GM18867 (cell line): Measurements from ENCODE around the gene SNAPC2.
"Not testable (repeated sequence)": the region's sequence is repeated elsewhere in the genome, so short reads cannot be mapped to it uniquely, and the experiment has no call there.

Experiments used
- ATAC-seq: cut with Tn5 transposase; IDR thresholded peaks from one replicate; pipeline ENCODE4 v1.9.1; 2021; ENCODE audit warnings: mild to moderate bottlenecking, moderate library complexity; ENCODE audit not compliant: unreplicated experiment

The SNAPC2 gene

DNA sequence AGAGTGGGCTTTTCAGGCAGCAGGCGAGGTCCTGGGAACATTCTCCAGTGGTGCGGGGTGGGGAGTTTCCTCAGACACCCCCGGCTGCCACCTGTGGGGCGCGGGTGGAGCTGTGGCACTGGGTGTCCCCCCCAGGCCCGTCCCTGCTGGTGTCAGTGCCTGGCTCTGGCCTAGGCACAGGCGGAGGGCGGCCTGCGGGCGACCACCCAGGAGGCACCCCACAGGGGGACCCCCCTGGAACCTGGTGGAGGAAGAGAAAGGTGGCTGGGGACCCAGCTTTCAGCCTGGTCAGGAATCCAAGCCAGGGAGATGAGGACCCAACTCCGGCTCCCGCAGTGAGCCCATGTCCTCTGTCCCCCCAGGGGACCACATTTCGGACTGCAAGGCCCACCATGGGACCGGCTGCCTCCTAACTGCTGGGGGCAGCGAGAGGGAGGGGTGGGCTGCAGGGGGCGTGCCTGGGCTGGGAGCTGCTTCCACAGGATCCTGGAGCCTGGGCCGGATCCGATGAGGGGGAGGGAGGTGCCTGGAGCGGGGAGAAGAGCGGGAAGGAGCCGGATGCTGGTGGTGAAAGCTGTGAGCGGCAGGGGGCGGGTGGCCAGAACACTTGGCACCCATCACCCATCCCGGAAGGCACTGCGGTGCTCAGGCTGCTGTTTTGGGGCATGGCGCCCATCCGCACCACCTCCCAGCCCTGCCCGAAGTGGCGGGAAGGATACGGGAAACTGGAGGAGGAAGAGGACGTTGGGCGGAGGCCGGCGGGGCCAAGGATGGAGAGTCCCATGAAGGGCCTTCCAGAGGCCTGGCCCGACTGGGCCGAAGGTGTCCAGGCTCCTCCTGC, 11.3 kb downstream of the SNAPC2 start:
- ATAC-seq: no peak

DNA sequence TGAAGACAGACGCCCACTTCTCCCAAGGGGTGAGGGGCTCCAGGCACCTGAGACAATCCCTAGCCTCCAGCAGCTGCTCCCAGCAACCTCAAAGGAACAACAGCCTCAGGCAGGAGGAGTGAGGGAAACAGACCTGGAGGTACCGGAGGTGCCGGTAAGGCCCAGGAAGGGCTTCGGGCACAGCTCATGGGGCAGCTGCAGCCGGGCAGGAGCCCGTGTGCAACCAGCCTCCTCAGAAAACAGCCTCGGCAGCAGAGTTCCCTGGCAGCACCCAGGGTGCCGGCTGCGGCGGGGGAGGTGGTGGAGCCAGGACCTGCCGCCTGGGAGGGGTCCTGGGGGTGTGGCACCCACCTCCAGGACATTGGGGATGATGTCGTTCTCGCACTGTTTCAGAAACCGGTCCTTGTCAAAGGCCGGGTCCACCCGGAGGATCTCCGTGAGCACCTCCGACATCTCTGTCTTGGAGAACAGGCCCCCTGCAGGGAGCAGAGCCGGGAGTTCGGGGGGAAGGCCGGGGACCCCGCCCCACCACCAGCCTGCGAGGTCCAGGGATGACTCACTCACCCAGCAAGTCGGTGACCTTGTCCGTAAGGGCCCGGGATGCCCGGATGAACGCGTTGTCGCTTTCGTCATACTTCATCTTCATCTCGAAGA, 12.3 kb downstream of the SNAPC2 start:
- no peak for ATAC-seq

- ATAC-seq: no peak
Observed at GRCh38 chr19:7932930-7933300, 12.8 kb downstream of the SNAPC2 start.

DNA sequence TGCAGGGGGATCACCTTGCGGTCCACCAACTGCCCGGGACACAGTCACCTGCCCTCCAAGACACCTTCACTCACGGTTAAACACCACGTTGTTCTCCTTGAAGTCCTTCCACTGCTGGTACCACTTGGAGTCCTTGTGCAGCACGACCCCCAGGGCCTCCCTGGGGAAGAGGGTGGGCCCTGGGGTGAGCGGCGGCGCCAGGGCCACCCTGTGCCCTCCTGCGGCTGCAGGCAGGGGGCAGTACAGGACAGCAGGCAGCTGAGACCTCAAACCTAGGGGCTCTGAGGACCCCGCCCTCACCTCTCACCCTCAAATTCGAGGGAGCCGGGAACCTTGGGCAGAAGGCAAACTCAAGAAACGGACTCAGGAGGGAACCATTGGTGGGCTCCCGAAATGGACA, 13.3 kb downstream of the SNAPC2 start:
- ATAC-seq: no peak

GRCh38 chr19:7933828-7934725, 13.9 kb downstream of the SNAPC2 start:
- no peak for ATAC-seq

DNA sequence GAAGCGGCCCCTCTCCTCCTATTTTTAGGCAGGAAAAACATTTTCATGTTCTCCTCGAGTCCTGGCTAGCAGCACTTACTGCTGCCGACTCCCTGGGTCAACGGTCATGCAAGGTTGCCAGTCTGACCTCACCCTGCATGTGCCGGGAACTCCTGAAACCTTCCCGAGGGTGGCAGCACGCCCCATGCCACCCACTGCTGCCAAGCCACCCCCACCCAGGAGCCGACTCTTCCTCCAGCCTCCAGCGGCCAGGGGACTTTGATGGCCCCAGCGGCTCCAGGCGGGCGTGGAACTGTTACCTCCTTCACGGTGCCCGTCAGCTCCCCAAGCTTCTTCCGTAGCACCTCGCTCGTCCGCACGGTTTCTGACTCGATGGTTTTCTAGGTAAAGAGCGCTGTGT, 14.6 kb downstream of the SNAPC2 start:
- ATAC-seq: no peak

GRCh38 chr19:7940841-7941240, 20.7 kb downstream of the SNAPC2 start:
- ATAC-seq: no peak

GRCh38 chr19:7941895-7942596, 21.9 kb downstream of the SNAPC2 start:
- no peak for ATAC-seq

- ATAC-seq: peak; percentile 16
Observed at GRCh38 chr19:7942981-7943443, 22.9 kb downstream of the SNAPC2 start.

DNA sequence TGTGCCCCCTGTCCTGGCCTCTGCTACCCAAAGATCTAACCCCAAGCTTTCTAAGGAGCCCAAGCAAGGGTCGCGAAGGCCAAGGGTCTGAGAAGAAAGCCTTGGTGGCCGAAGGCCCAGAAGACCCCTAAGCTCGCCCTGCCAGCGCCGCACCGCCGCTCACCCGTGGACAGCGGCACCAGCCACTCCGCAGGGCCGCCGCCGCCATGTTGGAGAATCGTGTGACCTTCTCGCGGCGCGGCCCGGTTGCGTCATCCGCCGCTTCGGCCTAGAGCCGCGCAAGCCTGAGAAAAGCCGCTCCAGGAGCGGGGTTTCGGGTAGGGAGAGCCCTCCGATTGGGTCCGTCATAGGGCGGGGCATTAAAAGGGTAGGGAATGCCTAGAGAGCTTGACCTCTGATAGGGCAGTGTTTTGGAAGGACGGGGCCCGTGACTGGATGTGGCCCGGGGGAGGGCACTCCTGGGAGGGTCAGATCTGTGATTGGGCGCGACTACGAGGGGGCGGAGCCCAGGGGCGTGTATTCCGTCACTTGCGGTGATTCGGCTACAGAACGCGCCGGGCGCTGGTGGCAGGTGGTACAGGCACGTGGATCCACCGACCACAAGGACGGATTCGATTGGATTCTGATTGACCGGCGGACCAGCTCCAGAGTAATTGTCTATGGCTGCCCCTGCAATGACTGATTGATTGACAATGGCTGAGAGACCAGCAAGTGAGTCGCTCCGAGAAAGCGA, 23.5 kb downstream of the SNAPC2 start, which contains the start of gene TIMM44:
TIMM44 (minus strand) TSS at position 223 of the 733 bp plus-strand sequence; CDS start at position 208, 15 bp downstream.
- ATAC-seq: peak; percentile 93

DNA sequence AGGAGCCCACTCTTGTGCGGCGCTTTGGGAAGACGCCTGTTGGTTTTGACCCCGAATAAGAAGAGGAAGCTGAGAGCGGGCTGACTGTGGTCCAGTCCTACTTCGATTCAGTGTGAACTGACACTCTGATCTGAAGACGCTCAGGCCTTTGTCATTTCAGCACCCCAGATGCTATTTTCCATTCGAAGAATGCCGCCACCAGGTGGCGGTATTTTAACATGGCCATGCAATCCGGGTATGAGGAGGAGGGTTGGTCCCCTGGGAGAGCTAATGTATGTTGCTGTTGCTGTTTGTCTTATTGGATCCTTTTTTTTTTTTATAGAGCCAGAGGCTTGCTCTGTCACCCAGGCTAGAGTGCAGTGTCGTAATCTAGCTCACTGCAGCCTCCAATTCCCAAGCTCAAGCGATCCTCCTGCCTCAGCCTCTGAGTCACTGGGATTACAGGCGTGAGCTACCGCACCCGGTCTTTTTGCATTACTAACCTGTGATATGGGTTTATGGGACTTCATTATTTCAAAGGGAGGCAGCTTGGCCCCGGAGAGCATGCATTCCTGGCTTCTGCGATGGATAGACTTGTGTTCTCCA, 24.1 kb downstream of the SNAPC2 start:
- peak; percentile 27 for ATAC-seq

DNA sequence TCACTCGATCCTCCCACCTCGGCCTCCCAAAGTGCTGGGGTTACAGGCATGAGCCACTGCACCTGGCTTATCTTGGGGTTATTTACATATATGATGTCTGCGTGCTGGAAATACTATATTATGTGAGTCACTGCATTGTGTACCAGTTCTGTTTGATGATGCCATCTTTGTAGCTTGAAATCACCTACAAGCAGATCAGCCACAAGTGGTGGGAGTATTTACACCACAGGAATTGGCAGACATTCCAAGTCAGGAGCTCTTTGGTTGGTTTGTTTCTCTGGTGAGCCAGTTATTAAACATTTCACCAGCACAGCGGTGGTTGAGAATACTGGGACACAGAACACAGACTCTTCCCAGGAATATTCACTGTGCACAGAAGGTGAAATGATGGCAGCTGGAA, 27.8 kb downstream of the SNAPC2 start:
- ATAC-seq: no peak

DNA sequence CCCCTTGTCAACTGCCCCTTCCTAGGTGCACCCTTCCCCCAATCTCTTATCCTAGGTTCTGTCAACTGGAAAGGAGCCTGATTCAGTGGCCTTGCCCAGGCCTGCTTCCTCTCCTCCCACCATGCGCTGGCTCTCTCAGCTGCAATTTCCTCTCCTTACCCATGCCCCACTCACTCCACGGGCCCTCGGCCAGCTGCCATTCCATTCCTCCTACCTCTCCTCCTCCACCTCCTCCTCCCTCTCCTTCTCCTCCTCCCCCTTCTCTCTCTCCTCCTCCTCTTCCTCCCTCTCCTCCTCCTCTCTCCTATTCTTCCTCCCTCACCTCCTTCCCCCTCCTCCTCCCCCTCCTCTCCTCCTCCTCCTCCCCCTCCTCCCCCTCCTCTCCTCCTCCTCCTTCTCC, 32.9 kb downstream of the SNAPC2 start:
- no peak for ATAC-seq

- ATAC-seq: no peak
Observed at GRCh38 chr19:7953576-7953975, 33.4 kb downstream of the SNAPC2 start.

- no peak for ATAC-seq
Observed at GRCh38 chr19:7955696-7956095, 35.6 kb downstream of the SNAPC2 start.

DNA sequence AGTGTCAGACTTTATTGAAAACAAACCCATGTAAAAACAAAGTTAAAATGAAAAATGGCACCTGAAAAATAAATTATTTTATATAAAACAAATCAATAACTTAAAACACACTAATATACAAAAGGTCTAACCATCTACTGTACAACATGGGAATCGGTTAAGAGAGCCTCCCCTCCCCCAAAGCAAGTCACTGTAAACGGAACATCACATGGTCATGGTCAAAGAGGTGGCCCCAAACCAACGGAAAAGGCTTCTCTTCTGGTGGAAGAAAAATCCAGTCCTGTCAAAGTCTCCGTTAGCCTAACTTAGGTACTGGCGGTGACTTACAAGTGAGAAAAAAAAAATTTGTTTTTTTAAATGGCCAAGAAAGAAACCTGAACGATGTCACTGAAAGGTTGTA, 39.1 kb downstream of the SNAPC2 start:
- ATAC-seq: no peak

- ATAC-seq: not testable (repeated sequence)
Observed at GRCh38 chr19:7961082-7961481, 40.9 kb downstream of the SNAPC2 start.

DNA sequence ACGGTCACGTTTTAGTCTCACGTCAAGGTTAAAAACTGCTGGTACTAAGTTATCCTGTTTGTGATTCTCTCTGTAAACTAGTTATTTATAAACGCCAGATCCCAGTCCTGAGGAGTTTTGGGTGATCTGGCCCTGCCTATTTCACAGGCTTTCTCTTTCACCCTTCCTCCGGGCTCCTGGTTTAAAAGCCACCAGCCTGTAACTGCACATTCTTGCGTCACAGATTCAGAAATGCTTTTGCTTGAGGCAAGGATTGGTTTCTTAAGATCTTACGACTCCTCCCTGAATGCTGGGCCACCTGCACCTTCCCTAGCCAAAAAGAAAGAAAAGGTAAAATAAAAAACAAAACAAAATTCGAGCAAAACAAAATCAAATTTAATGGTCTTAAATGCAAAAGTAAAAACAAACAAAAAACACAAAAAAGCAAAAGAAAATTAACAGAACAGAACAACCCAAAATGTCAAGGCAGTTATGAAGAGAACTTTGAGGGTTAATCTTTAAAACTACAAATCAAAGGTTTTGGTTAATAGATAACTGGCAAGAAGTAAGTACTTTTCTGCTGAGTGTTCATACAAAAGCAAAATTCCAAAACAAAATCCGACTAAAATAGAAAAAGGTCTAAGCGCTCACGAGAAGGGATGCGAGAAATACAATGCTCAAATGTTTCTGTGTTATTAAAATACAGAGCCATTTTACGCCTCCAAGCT, 41.9 kb downstream of the SNAPC2 start:
- ATAC-seq: no peak
